ENCODE results near the gene HLA-DMA. TPM values are rescaled to one million over a fixed set of nuclear protein-coding genes. Genes with fewer than 3 reads are reported as not detected.

The HLA-DMA gene
- total RNA-seq, 2 donors from 2014 or later: 15.8 to 26.7 TPM

DNA sequence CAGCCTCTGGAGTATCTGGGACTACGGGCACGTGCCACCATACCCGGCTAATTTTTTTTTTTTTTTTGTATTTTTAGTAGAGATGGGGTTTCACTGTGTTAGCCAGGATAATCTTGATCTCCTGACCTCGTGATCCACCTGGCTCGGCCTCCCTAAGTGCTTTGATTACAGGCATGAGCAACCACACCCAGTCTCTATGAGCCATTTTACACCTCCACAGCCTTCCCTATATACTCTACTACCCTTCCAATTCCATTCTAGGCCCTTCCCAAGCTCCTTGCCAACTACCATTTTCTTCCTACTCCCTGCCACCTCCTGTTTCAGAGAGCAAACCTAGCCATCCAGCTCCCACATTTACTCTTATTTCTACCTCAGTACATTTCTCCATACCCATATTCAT is 7.7 kb upstream of the HLA-DMA start:
- DNase-seq (no peak), ATAC-seq (no peak)
- Histone ChIP-seq H3K36me3 (replicated peaks in 1 of 2; ENCODE audit: insufficient read depth in 1 of 2, low read depth in 2 of 2) (no peaks in the 10 kb centered on the region), H3K4me3 (no peak overlapping the region), H3K9me3 (no peaks in the 10 kb centered on the region), H3K4me1 (peaks cover 19% of the 10 kb centered on the region), H3K27ac (no peak overlapping the region), H3K27me3 (no peaks in the 10 kb centered on the region)
- 82 to 92% methylated on average over 5 of the region's 5 CpGs for WGBS, 2 donors
- TF ChIP-seq POLR2A (IDR thresholded peaks at IDR 0.05): no peak
- TF ChIP-seq, protein P1, sequence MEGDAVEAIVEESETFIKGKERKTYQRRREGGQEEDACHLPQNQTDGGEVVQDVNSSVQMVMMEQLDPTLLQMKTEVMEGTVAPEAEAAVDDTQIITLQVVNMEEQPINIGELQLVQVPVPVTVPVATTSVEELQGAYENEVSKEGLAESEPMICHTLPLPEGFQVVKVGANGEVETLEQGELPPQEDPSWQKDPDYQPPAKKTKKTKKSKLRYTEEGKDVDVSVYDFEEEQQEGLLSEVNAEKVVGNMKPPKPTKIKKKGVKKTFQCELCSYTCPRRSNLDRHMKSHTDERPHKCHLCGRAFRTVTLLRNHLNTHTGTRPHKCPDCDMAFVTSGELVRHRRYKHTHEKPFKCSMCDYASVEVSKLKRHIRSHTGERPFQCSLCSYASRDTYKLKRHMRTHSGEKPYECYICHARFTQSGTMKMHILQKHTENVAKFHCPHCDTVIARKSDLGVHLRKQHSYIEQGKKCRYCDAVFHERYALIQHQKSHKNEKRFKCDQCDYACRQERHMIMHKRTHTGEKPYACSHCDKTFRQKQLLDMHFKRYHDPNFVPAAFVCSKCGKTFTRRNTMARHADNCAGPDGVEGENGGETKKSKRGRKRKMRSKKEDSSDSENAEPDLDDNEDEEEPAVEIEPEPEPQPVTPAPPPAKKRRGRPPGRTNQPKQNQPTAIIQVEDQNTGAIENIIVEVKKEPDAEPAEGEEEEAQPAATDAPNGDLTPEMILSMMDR (IDR thresholded peaks at IDR 0.05): no peak
- intact Hi-C loops (cut with DNase I): no loop called here

DNA sequence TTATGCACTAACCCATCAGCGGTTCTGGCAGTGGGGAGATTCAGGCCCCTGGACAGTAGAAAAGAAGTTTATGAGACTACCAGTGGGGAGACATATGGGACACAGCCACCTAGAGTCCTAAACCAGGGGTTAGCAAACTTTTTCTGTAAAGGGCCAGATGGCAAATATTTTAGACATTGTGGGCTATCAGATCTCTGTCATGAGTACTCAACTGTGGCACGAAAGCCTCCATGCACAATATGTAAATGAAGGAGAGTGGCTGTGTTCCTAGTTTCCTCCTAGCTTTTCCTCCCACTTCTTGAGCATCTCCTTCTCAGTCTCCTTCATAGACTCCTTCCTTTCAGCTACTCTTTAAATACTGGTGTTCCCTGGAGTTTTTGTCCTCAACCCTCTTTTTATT is 3.3 kb upstream of the HLA-DMA start:
- no peaks in the 10 kb centered on the region for H3K27me3 ChIP-seq
- WGBS, 2 donors: 83 to 86% methylated on average over 2 of the region's 2 CpGs
- peaks cover 22% of the 10 kb centered on the region for H3K4me1 ChIP-seq
- TF ChIP-seq, protein P1 (IDR thresholded peaks at IDR 0.05): no peak
- no peak for TF ChIP-seq POLR2A (IDR thresholded peaks at IDR 0.05)
- no peaks in the 10 kb centered on the region for H3K36me3 ChIP-seq (replicated peaks in 1 of 2; ENCODE audit: insufficient read depth in 1 of 2, low read depth in 2 of 2)
- no peak for ATAC-seq
- H3K9me3 ChIP-seq: no peaks in the 10 kb centered on the region
- H3K27ac ChIP-seq: no peak overlapping the region
- DNase-seq: no peak
- intact Hi-C loops (cut with DNase I): no loop called here
- H3K4me3 ChIP-seq: no peak overlapping the region

DNA sequence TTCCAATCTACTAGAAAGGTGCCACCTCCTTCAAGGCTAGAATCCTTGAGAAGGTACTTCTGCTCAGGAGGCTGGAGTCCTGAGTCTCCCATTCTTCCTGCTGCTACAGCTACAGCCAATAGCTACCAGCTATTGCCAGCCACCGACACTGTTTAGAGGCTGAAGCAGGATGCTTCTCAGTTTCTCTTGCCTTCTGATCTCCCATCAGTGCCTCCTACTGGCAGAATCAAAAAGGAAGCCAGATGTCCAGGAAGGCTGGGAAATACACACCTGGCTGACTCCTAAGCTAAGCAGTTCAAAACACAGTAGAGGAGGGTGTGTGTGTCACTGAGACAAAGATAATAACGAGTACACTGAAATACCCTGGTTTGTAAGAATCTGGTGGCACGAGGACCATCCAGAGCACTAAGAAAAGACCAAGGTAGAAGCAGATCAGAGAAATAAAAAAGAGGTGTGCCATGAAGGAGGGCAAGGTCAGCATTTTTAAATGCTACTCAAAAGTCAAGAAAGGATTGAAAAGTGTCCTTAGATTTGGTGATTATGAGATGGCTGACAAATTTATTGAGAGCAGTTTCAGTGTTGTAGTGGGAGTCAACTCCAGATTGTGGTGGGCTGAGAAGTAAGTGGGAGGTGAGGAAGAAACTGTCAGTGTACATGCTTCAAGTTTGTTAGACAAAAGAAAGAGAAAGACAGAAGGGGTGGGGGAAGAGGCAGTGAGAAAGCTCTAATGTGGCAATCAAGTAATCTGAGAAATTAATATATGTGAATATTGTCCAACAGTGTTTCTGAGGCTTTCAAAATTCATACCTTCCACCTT is 2.3 kb upstream of the HLA-DMA start:
- no peaks in the 10 kb centered on the region for H3K36me3 ChIP-seq (replicated peaks in 1 of 2; ENCODE audit: insufficient read depth in 1 of 2, low read depth in 2 of 2)
- intact Hi-C loops (cut with DNase I): no loop called here
- H3K27me3 ChIP-seq: no peaks in the 10 kb centered on the region
- ATAC-seq (peak; percentile 19), DNase-seq (peak; percentile 64 to 79 (median 70))
- H3K27ac ChIP-seq: peak overlapping the region; percentile 19 to 36 (median 27)
- no peaks in the 10 kb centered on the region for H3K9me3 ChIP-seq
- WGBS, 2 donors: 8 to 20% methylated on average over 3 of the region's 3 CpGs
- H3K4me1 ChIP-seq: peaks cover 22% of the 10 kb centered on the region
- no peak for TF ChIP-seq POLR2A (IDR thresholded peaks at IDR 0.05)
- TF ChIP-seq, protein P1 (IDR thresholded peaks at IDR 0.05): peak in 6 of 7 experiments; percentile 20 to 62 (median 54)
- H3K4me3 ChIP-seq: no peak overlapping the region

DNA sequence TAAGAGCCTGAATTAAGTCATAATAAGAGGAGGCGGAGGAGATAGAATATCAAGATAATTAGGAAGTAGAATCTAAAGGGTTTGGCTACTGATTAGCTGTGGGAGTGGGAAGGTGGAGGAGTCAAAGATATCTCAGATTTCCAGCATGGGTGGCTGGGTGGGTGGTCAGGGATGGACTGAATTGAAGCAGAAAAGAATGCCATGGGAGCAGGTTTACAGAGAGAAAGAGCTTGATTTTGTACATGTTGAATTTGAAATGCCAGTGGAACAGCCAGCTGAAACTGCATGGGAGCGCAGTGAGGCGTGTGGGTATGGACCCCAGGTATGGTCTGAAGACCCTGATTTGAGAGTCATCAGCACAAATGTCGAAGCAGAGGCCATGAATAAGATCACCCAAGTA is 1.4 kb upstream of the HLA-DMA start:
- DNase-seq: no peak
- no peak for ATAC-seq
- whole genome bisulfite sequencing, 2 donors: 81 to 91% methylated on average over 4 of the region's 4 CpGs
- Histone ChIP-seq H3K36me3 (replicated peaks in 1 of 2; ENCODE audit: insufficient read depth in 1 of 2, low read depth in 2 of 2) (no peaks in the 10 kb centered on the region), H3K27me3 (no peaks in the 10 kb centered on the region), H3K4me3 (no peak overlapping the region), H3K9me3 (no peaks in the 10 kb centered on the region), H3K27ac (no peak overlapping the region), H3K4me1 (peaks cover 22% of the 10 kb centered on the region)
- TF ChIP-seq, protein P1 (IDR thresholded peaks at IDR 0.05): no peak
- no peak for TF ChIP-seq POLR2A (IDR thresholded peaks at IDR 0.05)
- intact Hi-C loops (cut with DNase I): no loop called here

DNA sequence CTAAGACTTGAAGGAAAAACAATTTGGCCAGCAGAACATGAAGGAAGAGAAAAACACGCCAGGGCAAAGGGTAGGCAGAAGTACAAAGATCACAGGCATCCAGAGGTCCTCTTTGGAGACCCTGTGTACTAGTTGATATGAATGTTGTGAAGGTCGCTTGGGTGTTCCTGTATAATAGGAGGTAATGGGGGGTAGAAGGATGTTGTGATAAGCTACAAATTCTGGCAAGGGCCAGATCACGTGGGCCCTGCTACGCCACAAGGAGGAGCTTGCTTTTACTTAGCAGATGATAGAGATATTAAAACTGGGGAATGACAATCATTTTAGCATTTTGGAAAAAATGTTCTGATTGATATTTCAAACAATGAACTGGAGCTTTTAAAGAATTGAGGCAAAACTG is 878 bp upstream of the HLA-DMA start:
- Histone ChIP-seq H3K4me3 (no peak overlapping the region), H3K27ac (peak overlapping the region in 3 of 4 donors; percentile 73 to 78 (median 77)), H3K9me3 (no peaks in the 10 kb centered on the region), H3K27me3 (no peaks in the 10 kb centered on the region), H3K36me3 (replicated peaks in 1 of 2; ENCODE audit: insufficient read depth in 1 of 2, low read depth in 2 of 2) (no peaks in the 10 kb centered on the region), H3K4me1 (peaks cover 22% of the 10 kb centered on the region)
- WGBS, 2 donors: 54 to 67% methylated on average over 4 of the region's 4 CpGs
- ATAC-seq (no peak), DNase-seq (no peak)
- no peak for TF ChIP-seq POLR2A (IDR thresholded peaks at IDR 0.05)
- TF ChIP-seq, protein P1 (IDR thresholded peaks at IDR 0.05): no peak
- intact Hi-C loops (cut with DNase I): no loop called here

All from body of pancreas (tissue), 4 donors.